AG09319 (cell line): ENCODE data around the gene S100A4.
"Not testable (repeated sequence)": the region's sequence is repeated elsewhere in the genome, so short reads cannot be mapped to it uniquely, and the experiment has no call there.

ENCODE experiments used
- DNase-seq: peaks from one replicate; pipeline ENCODE4 v3.0.0-alpha.2; 2010; ENCODE audit warnings: low read depth; ENCODE audit errors: extremely low read depth
- TF ChIP-seq, protein P1 (sequence below): IDR thresholded peaks from 2 replicates; pipeline ENCODE4 v1.5.1; 2011; ENCODE audit warnings: low read depth, mild to moderate bottlenecking, inconsistent platforms, low read length, moderate library complexity

Gene S100A4

GRCh38 chr1:153583976-153584375, 38.4 kb upstream of the S100A4 start:
- no peak for DNase-seq
- TF ChIP-seq, protein P1, sequence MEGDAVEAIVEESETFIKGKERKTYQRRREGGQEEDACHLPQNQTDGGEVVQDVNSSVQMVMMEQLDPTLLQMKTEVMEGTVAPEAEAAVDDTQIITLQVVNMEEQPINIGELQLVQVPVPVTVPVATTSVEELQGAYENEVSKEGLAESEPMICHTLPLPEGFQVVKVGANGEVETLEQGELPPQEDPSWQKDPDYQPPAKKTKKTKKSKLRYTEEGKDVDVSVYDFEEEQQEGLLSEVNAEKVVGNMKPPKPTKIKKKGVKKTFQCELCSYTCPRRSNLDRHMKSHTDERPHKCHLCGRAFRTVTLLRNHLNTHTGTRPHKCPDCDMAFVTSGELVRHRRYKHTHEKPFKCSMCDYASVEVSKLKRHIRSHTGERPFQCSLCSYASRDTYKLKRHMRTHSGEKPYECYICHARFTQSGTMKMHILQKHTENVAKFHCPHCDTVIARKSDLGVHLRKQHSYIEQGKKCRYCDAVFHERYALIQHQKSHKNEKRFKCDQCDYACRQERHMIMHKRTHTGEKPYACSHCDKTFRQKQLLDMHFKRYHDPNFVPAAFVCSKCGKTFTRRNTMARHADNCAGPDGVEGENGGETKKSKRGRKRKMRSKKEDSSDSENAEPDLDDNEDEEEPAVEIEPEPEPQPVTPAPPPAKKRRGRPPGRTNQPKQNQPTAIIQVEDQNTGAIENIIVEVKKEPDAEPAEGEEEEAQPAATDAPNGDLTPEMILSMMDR, result no peak

- not testable (repeated sequence) for DNase-seq
Measured at GRCh38 chr1:153583514-153583913, 37.9 kb upstream of the S100A4 start.

- not testable (repeated sequence) for DNase-seq
Measured at GRCh38 chr1:153582836-153583235, 37.2 kb upstream of the S100A4 start.

GRCh38 chr1:153578936-153579335, 33.3 kb upstream of the S100A4 start:
- TF ChIP-seq, protein P1, result no peak
- DNase-seq, result no peak

GRCh38 chr1:153578490-153578889, 32.9 kb upstream of the S100A4 start:
- no peak for DNase-seq
- TF ChIP-seq, protein P1, result no peak

- TF ChIP-seq, protein P1, result no peak
- DNase-seq, result no peak
Measured at GRCh38 chr1:153577624-153578051, 32.0 kb upstream of the S100A4 start.

DNA sequence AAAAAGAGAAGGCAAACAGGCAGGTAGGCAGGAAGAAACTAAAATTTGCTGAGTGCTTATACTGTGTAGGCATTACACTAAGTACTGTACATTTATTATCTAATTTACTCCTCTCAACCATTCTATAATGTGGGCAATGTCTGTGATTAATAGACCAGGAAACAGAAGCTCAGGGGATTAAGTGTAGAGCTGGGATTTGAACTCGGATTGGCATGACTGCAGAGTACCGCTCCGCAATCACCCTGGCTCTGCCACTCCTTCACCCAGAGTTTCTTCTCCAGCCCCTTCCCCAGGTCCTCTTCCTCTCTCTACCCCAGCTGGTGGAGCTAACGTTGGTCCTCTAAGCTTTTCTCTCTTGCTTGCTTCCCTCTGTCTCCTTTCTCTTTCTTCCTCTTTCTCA, 31.5 kb upstream of the S100A4 start:
- TF ChIP-seq, protein P1, result no peak
- no peak for DNase-seq

GRCh38 chr1:153575497-153575896, 29.9 kb upstream of the S100A4 start:
- DNase-seq, result not testable (repeated sequence)

DNA sequence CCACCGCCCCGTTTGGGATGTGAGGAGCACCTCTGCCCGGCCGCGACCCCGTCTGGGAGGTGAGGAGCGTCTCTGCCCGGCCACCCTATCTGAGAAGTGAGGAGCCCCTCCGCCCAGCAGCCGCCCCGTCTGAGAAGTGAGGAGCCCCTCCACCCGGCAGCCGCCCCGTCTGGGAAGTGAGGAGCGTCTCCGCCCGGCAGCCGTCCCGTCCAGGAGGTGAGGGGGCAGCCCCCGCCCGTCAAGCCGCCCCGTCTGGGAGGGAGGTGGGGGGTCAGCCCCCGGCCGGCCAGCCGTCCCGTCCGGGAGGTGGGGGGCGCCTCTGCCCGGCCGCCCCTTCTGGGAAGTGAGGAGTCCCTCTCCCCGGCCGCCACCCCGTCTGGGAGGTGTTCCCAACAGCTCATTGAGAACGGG, 29.5 kb upstream of the S100A4 start:
- DNase-seq, result not testable (repeated sequence)

GRCh38 chr1:153573351-153573750, 27.7 kb upstream of the S100A4 start:
- TF ChIP-seq, protein P1, result no peak
- DNase-seq, result no peak
